ENCODE measurements around the gene PREPL. TPM values are rescaled to one million over a fixed set of nuclear protein-coding genes. Genes with fewer than 3 reads are reported as not detected.

The PREPL gene
- total and polyA plus RNA-seq, 2 of the 13 experiments (the other 11 are each of a cell fraction or from before 2014, with no cell fraction given): 19.7 to 34.3 TPM

DNA sequence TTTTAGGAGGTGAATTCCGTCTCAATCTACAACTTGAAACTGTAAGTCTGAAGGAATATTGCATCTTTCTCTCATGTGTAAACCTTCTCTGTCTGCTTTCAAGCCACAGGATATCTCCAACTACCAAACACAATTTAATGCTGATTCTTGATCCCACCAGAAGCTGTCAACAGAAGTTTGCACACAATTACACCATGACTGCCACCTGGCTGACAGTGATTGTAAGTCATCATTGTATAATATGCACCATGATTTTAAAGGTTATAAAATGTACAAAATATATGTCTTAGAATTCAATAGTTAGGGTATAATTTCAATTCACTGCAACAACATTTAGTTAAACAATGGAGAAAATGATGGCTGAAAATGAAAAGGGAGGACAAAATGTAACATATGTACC is 18.4 kb downstream of the PREPL start (continued):
- TF ChIP-seq SCMH1 (CRISPR knock-in tag; IDR thresholded peaks at IDR 0.05; ENCODE audit: borderline replicate concordance) (no peak), RARA (CRISPR knock-in tag; IDR thresholded peaks at IDR 0.05) (no peak), ZNF331 (CRISPR knock-in tag; IDR thresholded peaks at IDR 0.05) (no peak), MIXL1 (CRISPR knock-in tag; IDR thresholded peaks at IDR 0.05) (no peak), POGZ (CRISPR knock-in tag; IDR thresholded peaks at IDR 0.05) (no peak), ZFP82 (CRISPR knock-in tag; IDR thresholded peaks at IDR 0.05; ENCODE audit: borderline replicate concordance) (no peak), FOXP1 (IDR thresholded peaks at IDR 0.05) (no peak), FOXP1 (CRISPR knock-in tag; IDR thresholded peaks at IDR 0.05) (no peak), MAFF (IDR thresholded peaks at IDR 0.05; ENCODE audit: low read depth, low read length) (no peak), ZNF136 (CRISPR knock-in tag; IDR thresholded peaks at IDR 0.05; ENCODE audit: low read depth) (no peak), STAG1 (CRISPR knock-in tag; IDR thresholded peaks at IDR 0.05) (peak; percentile 71), MAF1 (CRISPR knock-in tag; IDR thresholded peaks at IDR 0.05; ENCODE audit: borderline replicate concordance) (no peak), EHMT2 (IDR thresholded peaks at IDR 0.05; ENCODE audit: borderline replicate concordance, low read depth, low read length) (no peak), ETV5 (CRISPR knock-in tag; IDR thresholded peaks at IDR 0.05; ENCODE audit: borderline replicate concordance) (no peak), ATAD3A (CRISPR knock-in tag; IDR thresholded peaks at IDR 0.05) (no peak), ZNF670 (CRISPR knock-in tag; IDR thresholded peaks at IDR 0.05; ENCODE audit: borderline replicate concordance) (no peak), RAD21 (CRISPR knock-in tag; IDR thresholded peaks at IDR 0.05) (peak; percentile 49; the same call in 1 of the 2 replicates), FOXA1 (IDR thresholded peaks at IDR 0.05) (no peak), FOXA1 (CRISPR knock-in tag; IDR thresholded peaks at IDR 0.05) (0 out of 2 replicates have a peak, but pooled peaks have one; percentile 18), HNF4G (IDR thresholded peaks at IDR 0.05; ENCODE audit: borderline replicate concordance, low read depth, low read length) (no peak), HNF4G (CRISPR knock-in tag; IDR thresholded peaks at IDR 0.05; ENCODE audit: borderline replicate concordance, low read depth) (no peak), ZNF589 (CRISPR knock-in tag; conservative IDR thresholded peaks at IDR 0.05) (no peak)
- TF ChIP-seq, protein P1, sequence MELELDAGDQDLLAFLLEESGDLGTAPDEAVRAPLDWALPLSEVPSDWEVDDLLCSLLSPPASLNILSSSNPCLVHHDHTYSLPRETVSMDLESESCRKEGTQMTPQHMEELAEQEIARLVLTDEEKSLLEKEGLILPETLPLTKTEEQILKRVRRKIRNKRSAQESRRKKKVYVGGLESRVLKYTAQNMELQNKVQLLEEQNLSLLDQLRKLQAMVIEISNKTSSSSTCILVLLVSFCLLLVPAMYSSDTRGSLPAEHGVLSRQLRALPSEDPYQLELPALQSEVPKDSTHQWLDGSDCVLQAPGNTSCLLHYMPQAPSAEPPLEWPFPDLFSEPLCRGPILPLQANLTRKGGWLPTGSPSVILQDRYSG (CRISPR knock-in tag; IDR thresholded peaks at IDR 0.05): no peak
- TF ChIP-seq, protein P2, sequence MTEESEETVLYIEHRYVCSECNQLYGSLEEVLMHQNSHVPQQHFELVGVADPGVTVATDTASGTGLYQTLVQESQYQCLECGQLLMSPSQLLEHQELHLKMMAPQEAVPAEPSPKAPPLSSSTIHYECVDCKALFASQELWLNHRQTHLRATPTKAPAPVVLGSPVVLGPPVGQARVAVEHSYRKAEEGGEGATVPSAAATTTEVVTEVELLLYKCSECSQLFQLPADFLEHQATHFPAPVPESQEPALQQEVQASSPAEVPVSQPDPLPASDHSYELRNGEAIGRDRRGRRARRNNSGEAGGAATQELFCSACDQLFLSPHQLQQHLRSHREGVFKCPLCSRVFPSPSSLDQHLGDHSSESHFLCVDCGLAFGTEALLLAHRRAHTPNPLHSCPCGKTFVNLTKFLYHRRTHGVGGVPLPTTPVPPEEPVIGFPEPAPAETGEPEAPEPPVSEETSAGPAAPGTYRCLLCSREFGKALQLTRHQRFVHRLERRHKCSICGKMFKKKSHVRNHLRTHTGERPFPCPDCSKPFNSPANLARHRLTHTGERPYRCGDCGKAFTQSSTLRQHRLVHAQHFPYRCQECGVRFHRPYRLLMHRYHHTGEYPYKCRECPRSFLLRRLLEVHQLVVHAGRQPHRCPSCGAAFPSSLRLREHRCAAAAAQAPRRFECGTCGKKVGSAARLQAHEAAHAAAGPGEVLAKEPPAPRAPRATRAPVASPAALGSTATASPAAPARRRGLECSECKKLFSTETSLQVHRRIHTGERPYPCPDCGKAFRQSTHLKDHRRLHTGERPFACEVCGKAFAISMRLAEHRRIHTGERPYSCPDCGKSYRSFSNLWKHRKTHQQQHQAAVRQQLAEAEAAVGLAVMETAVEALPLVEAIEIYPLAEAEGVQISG (CRISPR knock-in tag; IDR thresholded peaks at IDR 0.05): no peak
- TF ChIP-seq, protein P3, sequence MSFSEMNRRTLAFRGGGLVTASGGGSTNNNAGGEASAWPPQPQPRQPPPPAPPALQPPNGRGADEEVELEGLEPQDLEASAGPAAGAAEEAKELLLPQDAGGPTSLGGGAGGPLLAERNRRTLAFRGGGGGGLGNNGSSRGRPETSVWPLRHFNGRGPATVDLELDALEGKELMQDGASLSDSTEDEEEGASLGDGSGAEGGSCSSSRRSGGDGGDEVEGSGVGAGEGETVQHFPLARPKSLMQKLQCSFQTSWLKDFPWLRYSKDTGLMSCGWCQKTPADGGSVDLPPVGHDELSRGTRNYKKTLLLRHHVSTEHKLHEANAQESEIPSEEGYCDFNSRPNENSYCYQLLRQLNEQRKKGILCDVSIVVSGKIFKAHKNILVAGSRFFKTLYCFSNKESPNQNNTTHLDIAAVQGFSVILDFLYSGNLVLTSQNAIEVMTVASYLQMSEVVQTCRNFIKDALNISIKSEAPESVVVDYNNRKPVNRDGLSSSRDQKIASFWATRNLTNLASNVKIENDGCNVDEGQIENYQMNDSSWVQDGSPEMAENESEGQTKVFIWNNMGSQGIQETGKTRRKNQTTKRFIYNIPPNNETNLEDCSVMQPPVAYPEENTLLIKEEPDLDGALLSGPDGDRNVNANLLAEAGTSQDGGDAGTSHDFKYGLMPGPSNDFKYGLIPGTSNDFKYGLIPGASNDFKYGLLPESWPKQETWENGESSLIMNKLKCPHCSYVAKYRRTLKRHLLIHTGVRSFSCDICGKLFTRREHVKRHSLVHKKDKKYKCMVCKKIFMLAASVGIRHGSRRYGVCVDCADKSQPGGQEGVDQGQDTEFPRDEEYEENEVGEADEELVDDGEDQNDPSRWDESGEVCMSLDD (CRISPR knock-in tag; IDR thresholded peaks at IDR 0.05; ENCODE audit: borderline replicate concordance): no peak
- TF ChIP-seq, protein P4, sequence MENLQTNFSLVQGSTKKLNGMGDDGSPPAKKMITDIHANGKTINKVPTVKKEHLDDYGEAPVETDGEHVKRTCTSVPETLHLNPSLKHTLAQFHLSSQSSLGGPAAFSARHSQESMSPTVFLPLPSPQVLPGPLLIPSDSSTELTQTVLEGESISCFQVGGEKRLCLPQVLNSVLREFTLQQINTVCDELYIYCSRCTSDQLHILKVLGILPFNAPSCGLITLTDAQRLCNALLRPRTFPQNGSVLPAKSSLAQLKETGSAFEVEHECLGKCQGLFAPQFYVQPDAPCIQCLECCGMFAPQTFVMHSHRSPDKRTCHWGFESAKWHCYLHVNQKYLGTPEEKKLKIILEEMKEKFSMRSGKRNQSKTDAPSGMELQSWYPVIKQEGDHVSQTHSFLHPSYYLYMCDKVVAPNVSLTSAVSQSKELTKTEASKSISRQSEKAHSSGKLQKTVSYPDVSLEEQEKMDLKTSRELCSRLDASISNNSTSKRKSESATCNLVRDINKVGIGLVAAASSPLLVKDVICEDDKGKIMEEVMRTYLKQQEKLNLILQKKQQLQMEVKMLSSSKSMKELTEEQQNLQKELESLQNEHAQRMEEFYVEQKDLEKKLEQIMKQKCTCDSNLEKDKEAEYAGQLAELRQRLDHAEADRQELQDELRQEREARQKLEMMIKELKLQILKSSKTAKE (CRISPR knock-in tag; IDR thresholded peaks at IDR 0.05; ENCODE audit: borderline replicate concordance): no peak
